Osteoblast (primary cell): ENCODE results near the gene PHETA2. TPM values are rescaled to one million over a fixed set of nuclear protein-coding genes. Genes with fewer than 3 reads are reported as not detected.

Experiments used
- DNase-seq: peaks from one replicate; pipeline ENCODE4 v3.0.0; 2011; ENCODE audit warnings: low spot score, mixed read lengths; ENCODE audit not compliant: insufficient read length; ENCODE audit errors: missing footprints
- H2AFZ ChIP-seq: 2 replicates; pipeline ENCODE4 v1.6.0; 2011; ENCODE audit warnings: mild to moderate bottlenecking, low read length
- H3K27ac ChIP-seq: 2 replicates; pipeline ENCODE4 v1.5.1; 2011; ENCODE audit warnings: mild to moderate bottlenecking, low read depth, low read length, moderate library complexity
- H3K27me3 ChIP-seq: 2 replicates; pipeline ENCODE4 v1.6.0; 2012; ENCODE audit warnings: mild to moderate bottlenecking, control low read depth, inconsistent platforms, low read length, moderate library complexity; ENCODE audit not compliant: insufficient read depth
- H3K36me3 ChIP-seq: 2 replicates; pipeline ENCODE4 v1.5.1; 2011; ENCODE audit warnings: mild to moderate bottlenecking, low read length, control low read depth, moderate library complexity; ENCODE audit not compliant: insufficient read depth
- H3K4me1 ChIP-seq: 2 replicates; pipeline ENCODE4 v1.5.1; 2011; ENCODE audit warnings: mild to moderate bottlenecking, low read length, control low read depth, moderate library complexity; ENCODE audit not compliant: insufficient read depth
- H3K4me2 ChIP-seq: 2 replicates; pipeline ENCODE4 v1.6.0; 2011; ENCODE audit warnings: mild to moderate bottlenecking, low read length; ENCODE audit not compliant: insufficient read depth
- H3K4me3 ChIP-seq: fragments of 200-600 bp; sonication (generic); 3 replicates; pipeline ENCODE4 v1.5.1; 2012; ENCODE audit warnings: mild to moderate bottlenecking, low read length, inconsistent platforms; ENCODE audit not compliant: insufficient read depth
- H3K79me2 ChIP-seq: 2 replicates; pipeline ENCODE4 v1.6.0; 2012; ENCODE audit warnings: mild to moderate bottlenecking, low read length, control low read depth, inconsistent platforms; ENCODE audit not compliant: insufficient read depth
- H3K9me3 ChIP-seq: 2 replicates; pipeline ENCODE4 v1.5.1; 2011; ENCODE audit warnings: low read depth, low read length, control low read depth
- H4K20me1 ChIP-seq: 2 replicates; pipeline ENCODE4 v1.6.0; 2012; ENCODE audit warnings: mild to moderate bottlenecking, low read length, control low read depth; ENCODE audit not compliant: insufficient read depth
- total RNA-seq: library from RNA; depleted of rRNA; stranded (reverse); fragments of >200 nt; gene quantifications from 2 replicates; pipeline ENCODE4 v1.2.3, GENCODE V29; 2012
- TF ChIP-seq, protein P1 (sequence below): IDR thresholded peaks from 2 replicates; pipeline ENCODE4 v1.5.1; 2011; ENCODE audit warnings: mild to moderate bottlenecking, low read depth, low read length, moderate library complexity; ENCODE audit errors: extremely low read depth

Gene PHETA2
- total RNA-seq, 1 donor: 23.9 TPM

- TF ChIP-seq, protein P1, sequence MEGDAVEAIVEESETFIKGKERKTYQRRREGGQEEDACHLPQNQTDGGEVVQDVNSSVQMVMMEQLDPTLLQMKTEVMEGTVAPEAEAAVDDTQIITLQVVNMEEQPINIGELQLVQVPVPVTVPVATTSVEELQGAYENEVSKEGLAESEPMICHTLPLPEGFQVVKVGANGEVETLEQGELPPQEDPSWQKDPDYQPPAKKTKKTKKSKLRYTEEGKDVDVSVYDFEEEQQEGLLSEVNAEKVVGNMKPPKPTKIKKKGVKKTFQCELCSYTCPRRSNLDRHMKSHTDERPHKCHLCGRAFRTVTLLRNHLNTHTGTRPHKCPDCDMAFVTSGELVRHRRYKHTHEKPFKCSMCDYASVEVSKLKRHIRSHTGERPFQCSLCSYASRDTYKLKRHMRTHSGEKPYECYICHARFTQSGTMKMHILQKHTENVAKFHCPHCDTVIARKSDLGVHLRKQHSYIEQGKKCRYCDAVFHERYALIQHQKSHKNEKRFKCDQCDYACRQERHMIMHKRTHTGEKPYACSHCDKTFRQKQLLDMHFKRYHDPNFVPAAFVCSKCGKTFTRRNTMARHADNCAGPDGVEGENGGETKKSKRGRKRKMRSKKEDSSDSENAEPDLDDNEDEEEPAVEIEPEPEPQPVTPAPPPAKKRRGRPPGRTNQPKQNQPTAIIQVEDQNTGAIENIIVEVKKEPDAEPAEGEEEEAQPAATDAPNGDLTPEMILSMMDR: no peak
- H4K20me1 ChIP-seq: no peaks in the 10 kb centered on the region
- H2AFZ ChIP-seq: no peak overlapping the region
- H3K4me1 ChIP-seq: no peaks in the 10 kb centered on the region
- no peaks in the 10 kb centered on the region for H3K27me3 ChIP-seq
- H3K27ac ChIP-seq: no peak overlapping the region
- no peaks in the 10 kb centered on the region for H3K79me2 ChIP-seq
- peaks cover 5% of the 10 kb centered on the region for H3K9me3 ChIP-seq
- no peak overlapping the region for H3K4me2 ChIP-seq
- DNase-seq: no peak
- H3K36me3 ChIP-seq: peaks cover 16% of the 10 kb centered on the region
- no peak overlapping the region for H3K4me3 ChIP-seq
Measured at GRCh38 chr22:42061041-42061440, 13.0 kb upstream of the PHETA2 start.

- H3K36me3 ChIP-seq: peaks cover 20% of the 10 kb centered on the region
- H2AFZ ChIP-seq: no peak overlapping the region
- no peaks in the 10 kb centered on the region for H3K79me2 ChIP-seq
- TF ChIP-seq, protein P1: no peak
- no peaks in the 10 kb centered on the region for H4K20me1 ChIP-seq
- no peaks in the 10 kb centered on the region for H3K9me3 ChIP-seq
- H3K27ac ChIP-seq: no peak overlapping the region
- no peaks in the 10 kb centered on the region for H3K27me3 ChIP-seq
- H3K4me1 ChIP-seq: no peaks in the 10 kb centered on the region
- H3K4me2 ChIP-seq: no peak overlapping the region
- DNase-seq: no peak
- H3K4me3 ChIP-seq: no peak overlapping the region
Measured at GRCh38 chr22:42062506-42063170, 11.4 kb upstream of the PHETA2 start.

GRCh38 chr22:42064629-42065028, 9.4 kb upstream of the PHETA2 start:
- Histone ChIP-seq H3K4me1 (peaks cover under 1% of the 10 kb centered on the region), H3K4me2 (no peak overlapping the region), H3K27ac (no peak overlapping the region), H3K27me3 (no peaks in the 10 kb centered on the region), H2AFZ (no peak overlapping the region), H3K9me3 (no peaks in the 10 kb centered on the region), H3K79me2 (no peaks in the 10 kb centered on the region), H3K4me3 (no peak overlapping the region), H4K20me1 (no peaks in the 10 kb centered on the region), H3K36me3 (peaks cover 20% of the 10 kb centered on the region)
- no peak for DNase-seq
- TF ChIP-seq, protein P1: no peak

- H3K79me2 ChIP-seq: peaks cover 2% of the 10 kb centered on the region
- peaks cover 12% of the 10 kb centered on the region for H3K36me3 ChIP-seq
- no peaks in the 10 kb centered on the region for H3K27me3 ChIP-seq
- no peak overlapping the region for H3K27ac ChIP-seq
- H4K20me1 ChIP-seq: no peaks in the 10 kb centered on the region
- no peak for DNase-seq
- H3K4me2 ChIP-seq: no peak overlapping the region
- TF ChIP-seq, protein P1: no peak
- H3K4me1 ChIP-seq: peaks cover 8% of the 10 kb centered on the region
- H3K4me3 ChIP-seq: no peak overlapping the region
- H3K9me3 ChIP-seq: no peaks in the 10 kb centered on the region
- no peak overlapping the region for H2AFZ ChIP-seq
Measured at GRCh38 chr22:42065438-42066125, 8.5 kb upstream of the PHETA2 start.
